Measurements from ENCODE around the gene SFMBT2. TPM values are rescaled to one million over a fixed set of nuclear protein-coding genes. Genes with fewer than 3 reads are reported as not detected.
A peak's percentile ranks its signal among the peaks of the same experiment; 100 is the strongest.

Gene SFMBT2
- total and polyA plus RNA-seq, 4 donors = 15.3 to 23.8 (median 17.1) TPM

- Histone ChIP-seq H3K9me3 (ENCODE audit: control insufficient read depth, insufficient read depth, low read length) (no peaks in the 10 kb centered on the region), H3K4me3 (ENCODE audit: low read depth, low read length) (no peak overlapping the region), H3K27me3 (ENCODE audit: control insufficient read depth, insufficient read depth, low read length) (no peaks in the 10 kb centered on the region), H3K27ac (ENCODE audit: low read depth, low read length) (no peak overlapping the region), H3K36me3 (ENCODE audit: control insufficient read depth, insufficient read depth, low read length) (peaks cover 10% of the 10 kb centered on the region), H3K4me1 (ENCODE audit: control insufficient read depth, insufficient read depth, low read length) (no peaks in the 10 kb centered on the region)
- no peak for DNase-seq (ENCODE audit: low read depth in 4 of 6, low spot score in 6 of 6)
- WGBS (ENCODE audit: insufficient coverage) = 94% methylated on average over 4 of the region's 4 CpGs
Measured at GRCh38 chr10:7272008-7272407, 138.8 kb downstream of the SFMBT2 start.

DNA sequence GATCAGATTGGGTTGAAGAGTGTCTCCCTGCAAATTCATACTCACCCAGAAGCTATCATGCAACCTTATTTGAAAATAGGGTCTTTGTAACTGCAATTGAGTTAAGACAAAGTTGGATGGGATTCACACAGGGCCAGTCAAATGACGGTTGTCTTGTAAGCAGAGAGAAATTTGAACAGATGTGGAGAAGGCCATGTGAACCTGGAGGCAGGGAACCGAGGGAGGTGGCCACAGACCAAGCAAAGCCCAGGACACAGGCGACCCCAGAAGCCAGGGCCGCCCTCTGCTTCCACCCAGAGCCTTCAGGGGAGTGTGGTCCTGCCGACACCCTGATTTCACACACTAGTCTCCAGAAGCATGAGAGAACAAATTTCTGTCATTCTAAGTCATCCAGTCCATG is 140.8 kb downstream of the SFMBT2 start:
- DNase-seq (ENCODE audit: low read depth in 4 of 6, low spot score in 6 of 6) = no peak
- Histone ChIP-seq H3K9me3 (ENCODE audit: control insufficient read depth, insufficient read depth, low read length) (no peaks in the 10 kb centered on the region), H3K4me1 (ENCODE audit: control insufficient read depth, insufficient read depth, low read length) (no peaks in the 10 kb centered on the region), H3K27me3 (ENCODE audit: control insufficient read depth, insufficient read depth, low read length) (no peaks in the 10 kb centered on the region), H3K4me3 (ENCODE audit: low read depth, low read length) (no peak overlapping the region), H3K36me3 (ENCODE audit: control insufficient read depth, insufficient read depth, low read length) (peaks cover 5% of the 10 kb centered on the region), H3K27ac (ENCODE audit: low read depth, low read length) (no peak overlapping the region)
- 73% methylated on average over 5 of the region's 5 CpGs for WGBS (ENCODE audit: insufficient coverage)

DNA sequence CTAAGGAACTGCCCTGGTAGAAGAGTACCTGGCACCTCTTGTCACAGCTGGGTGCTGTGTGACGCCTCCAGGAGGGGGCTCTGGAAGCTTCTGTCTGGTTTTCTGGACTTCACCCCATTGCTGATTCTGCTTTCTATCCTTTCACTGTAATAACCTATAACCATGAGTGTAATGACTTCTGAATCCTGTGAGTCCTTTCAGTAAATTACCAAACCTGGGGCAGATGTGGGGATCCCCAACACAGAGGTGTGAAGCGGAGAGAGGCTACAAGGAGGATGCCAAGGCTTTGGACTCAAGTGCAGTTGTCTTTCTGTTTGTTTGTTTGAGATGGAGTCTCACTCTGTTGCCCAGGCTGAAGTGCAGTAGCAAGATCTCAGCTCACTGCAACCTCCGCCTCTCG is 143.7 kb downstream of the SFMBT2 start:
- Histone ChIP-seq H3K4me3 (ENCODE audit: low read depth, low read length) (no peak overlapping the region), H3K27ac (ENCODE audit: low read depth, low read length) (no peak overlapping the region), H3K36me3 (ENCODE audit: control insufficient read depth, insufficient read depth, low read length) (peaks cover 2% of the 10 kb centered on the region), H3K4me1 (ENCODE audit: control insufficient read depth, insufficient read depth, low read length) (peaks cover 7% of the 10 kb centered on the region), H3K27me3 (ENCODE audit: control insufficient read depth, insufficient read depth, low read length) (no peaks in the 10 kb centered on the region), H3K9me3 (ENCODE audit: control insufficient read depth, insufficient read depth, low read length) (no peaks in the 10 kb centered on the region)
- DNase-seq (ENCODE audit: low read depth in 4 of 6, low spot score in 6 of 6) = no peak
- 100% methylated on average over 2 of the region's 4 CpGs for WGBS (ENCODE audit: insufficient coverage)

GRCh38 chr10:7265396-7266123 is 145.3 kb downstream of the SFMBT2 start:
- H3K9me3 ChIP-seq (ENCODE audit: control insufficient read depth, insufficient read depth, low read length) = no peaks in the 10 kb centered on the region
- DNase-seq (ENCODE audit: low read depth in 4 of 6, low spot score in 6 of 6) = no peak
- 91% methylated on average over 6 of the region's 8 CpGs for WGBS (ENCODE audit: insufficient coverage)

DNA sequence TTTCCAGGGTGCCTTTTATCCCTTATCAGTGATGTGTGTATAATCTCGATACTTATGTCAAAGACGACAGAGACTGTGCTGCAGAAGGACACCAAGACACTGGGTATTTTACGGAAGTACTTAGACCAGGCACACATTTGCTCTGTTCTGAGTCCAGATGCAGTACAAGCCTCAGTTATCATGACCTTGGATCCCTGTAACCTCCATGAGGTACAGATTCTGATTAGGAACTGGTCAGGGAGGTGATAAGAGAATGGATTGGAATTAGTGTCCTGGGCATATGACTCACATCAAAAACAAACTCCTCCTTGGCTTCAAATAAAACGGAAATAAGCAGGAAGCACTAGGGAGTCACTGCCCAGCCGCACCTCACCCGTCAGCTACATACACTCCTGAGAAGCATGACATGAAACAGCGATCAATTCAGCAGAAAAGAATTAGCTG is 146.5 kb downstream of the SFMBT2 start:
- Histone ChIP-seq H3K36me3 (ENCODE audit: control insufficient read depth, insufficient read depth, low read length) (no peaks in the 10 kb centered on the region), H3K27ac (ENCODE audit: low read depth, low read length) (no peak overlapping the region), H3K4me1 (ENCODE audit: control insufficient read depth, insufficient read depth, low read length) (peaks cover 17% of the 10 kb centered on the region), H3K4me3 (ENCODE audit: low read depth, low read length) (no peak overlapping the region), H3K9me3 (ENCODE audit: control insufficient read depth, insufficient read depth, low read length) (no peaks in the 10 kb centered on the region), H3K27me3 (ENCODE audit: control insufficient read depth, insufficient read depth, low read length) (no peaks in the 10 kb centered on the region)
- WGBS (ENCODE audit: insufficient coverage) = 46% methylated on average over 5 of the region's 7 CpGs
- peak in 1 of 6 donors; percentile 16 for DNase-seq (ENCODE audit: low read depth in 4 of 6, low spot score in 6 of 6)

More at GRCh38 chr10:7265396-7266123, 145.3 kb downstream of the SFMBT2 start:
- Histone ChIP-seq H3K27me3 (ENCODE audit: control insufficient read depth, insufficient read depth, low read length) (no peaks in the 10 kb centered on the region), H3K4me3 (ENCODE audit: low read depth, low read length) (no peak overlapping the region), H3K4me1 (ENCODE audit: control insufficient read depth, insufficient read depth, low read length) (peaks cover 8% of the 10 kb centered on the region), H3K27ac (ENCODE audit: low read depth, low read length) (no peak overlapping the region), H3K36me3 (ENCODE audit: control insufficient read depth, insufficient read depth, low read length) (no peaks in the 10 kb centered on the region)

- H3K4me3 ChIP-seq (ENCODE audit: low read depth, low read length) = no peak overlapping the region
Measured at GRCh38 chr10:7263616-7264015, 147.2 kb downstream of the SFMBT2 start.

GRCh38 chr10:7261351-7261750 is 149.5 kb downstream of the SFMBT2 start:
- H3K27me3 ChIP-seq (ENCODE audit: control insufficient read depth, insufficient read depth, low read length) = no peaks in the 10 kb centered on the region
- H3K27ac ChIP-seq (ENCODE audit: low read depth, low read length) = no peak overlapping the region
- H3K36me3 ChIP-seq (ENCODE audit: control insufficient read depth, insufficient read depth, low read length) = no peaks in the 10 kb centered on the region
- DNase-seq (ENCODE audit: low read depth in 4 of 6, low spot score in 6 of 6) = no peak
- WGBS (ENCODE audit: insufficient coverage) = 83% methylated on average over 5 of the region's 5 CpGs
- no peaks in the 10 kb centered on the region for H3K9me3 ChIP-seq (ENCODE audit: control insufficient read depth, insufficient read depth, low read length)
- peaks cover 21% of the 10 kb centered on the region for H3K4me1 ChIP-seq (ENCODE audit: control insufficient read depth, insufficient read depth, low read length)
- H3K4me3 ChIP-seq (ENCODE audit: low read depth, low read length) = no peak overlapping the region

More at GRCh38 chr10:7263616-7264015, 147.2 kb downstream of the SFMBT2 start:
- DNase-seq (ENCODE audit: low read depth in 4 of 6, low spot score in 6 of 6) = peak in 2 of 6 donors; percentile 69 to 88
- Histone ChIP-seq H3K4me1 (ENCODE audit: control insufficient read depth, insufficient read depth, low read length) (peaks cover 21% of the 10 kb centered on the region), H3K9me3 (ENCODE audit: control insufficient read depth, insufficient read depth, low read length) (no peaks in the 10 kb centered on the region), H3K27ac (ENCODE audit: low read depth, low read length) (no peak overlapping the region), H3K27me3 (ENCODE audit: control insufficient read depth, insufficient read depth, low read length) (no peaks in the 10 kb centered on the region), H3K36me3 (ENCODE audit: control insufficient read depth, insufficient read depth, low read length) (no peaks in the 10 kb centered on the region)
- no CpG with 5 or more reads among the region's 5 CpGs for WGBS (ENCODE audit: insufficient coverage)

DNA sequence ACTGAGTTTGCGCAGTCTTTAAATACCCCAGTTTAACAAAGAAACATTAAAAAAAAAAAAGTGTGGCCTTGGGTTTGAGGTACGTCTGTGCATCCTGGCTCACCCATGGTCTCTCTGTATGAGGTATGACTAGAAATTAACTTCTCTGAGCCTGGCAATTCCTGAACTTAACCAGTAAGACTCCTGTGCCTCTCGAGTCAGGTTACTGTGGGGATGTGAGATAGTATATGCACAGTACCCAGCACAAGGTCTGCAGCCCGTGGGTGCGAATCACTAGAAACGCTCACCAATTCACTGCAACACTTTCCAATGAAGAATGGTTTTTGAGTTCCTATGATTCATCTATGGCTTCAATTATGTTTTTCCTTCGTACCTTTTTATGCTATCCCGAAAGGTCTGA is 149.9 kb downstream of the SFMBT2 start:
- Histone ChIP-seq H3K27me3 (ENCODE audit: control insufficient read depth, insufficient read depth, low read length) (no peaks in the 10 kb centered on the region), H3K36me3 (ENCODE audit: control insufficient read depth, insufficient read depth, low read length) (no peaks in the 10 kb centered on the region), H3K9me3 (ENCODE audit: control insufficient read depth, insufficient read depth, low read length) (no peaks in the 10 kb centered on the region), H3K4me1 (ENCODE audit: control insufficient read depth, insufficient read depth, low read length) (peaks cover 21% of the 10 kb centered on the region), H3K4me3 (ENCODE audit: low read depth, low read length) (no peak overlapping the region), H3K27ac (ENCODE audit: low read depth, low read length) (no peak overlapping the region)
- 100% methylated on average over 2 of the region's 8 CpGs for WGBS (ENCODE audit: insufficient coverage)
- DNase-seq (ENCODE audit: low read depth in 4 of 6, low spot score in 6 of 6) = no peak

GRCh38 chr10:7260412-7260900 is 150.4 kb downstream of the SFMBT2 start:
- H3K9me3 ChIP-seq (ENCODE audit: control insufficient read depth, insufficient read depth, low read length) = no peaks in the 10 kb centered on the region
- 39% methylated on average over 2 of the region's 3 CpGs for whole genome bisulfite sequencing (ENCODE audit: insufficient coverage)
- no peak overlapping the region for H3K4me3 ChIP-seq (ENCODE audit: low read depth, low read length)
- peak in 4 of 6 donors; percentile 53 to 90 (median 70) for DNase-seq (ENCODE audit: low read depth in 4 of 6, low spot score in 6 of 6)
- H3K4me1 ChIP-seq (ENCODE audit: control insufficient read depth, insufficient read depth, low read length) = peaks cover 21% of the 10 kb centered on the region
- H3K36me3 ChIP-seq (ENCODE audit: control insufficient read depth, insufficient read depth, low read length) = no peaks in the 10 kb centered on the region
- H3K27ac ChIP-seq (ENCODE audit: low read depth, low read length) = no peak overlapping the region
- no peaks in the 10 kb centered on the region for H3K27me3 ChIP-seq (ENCODE audit: control insufficient read depth, insufficient read depth, low read length)

DNA sequence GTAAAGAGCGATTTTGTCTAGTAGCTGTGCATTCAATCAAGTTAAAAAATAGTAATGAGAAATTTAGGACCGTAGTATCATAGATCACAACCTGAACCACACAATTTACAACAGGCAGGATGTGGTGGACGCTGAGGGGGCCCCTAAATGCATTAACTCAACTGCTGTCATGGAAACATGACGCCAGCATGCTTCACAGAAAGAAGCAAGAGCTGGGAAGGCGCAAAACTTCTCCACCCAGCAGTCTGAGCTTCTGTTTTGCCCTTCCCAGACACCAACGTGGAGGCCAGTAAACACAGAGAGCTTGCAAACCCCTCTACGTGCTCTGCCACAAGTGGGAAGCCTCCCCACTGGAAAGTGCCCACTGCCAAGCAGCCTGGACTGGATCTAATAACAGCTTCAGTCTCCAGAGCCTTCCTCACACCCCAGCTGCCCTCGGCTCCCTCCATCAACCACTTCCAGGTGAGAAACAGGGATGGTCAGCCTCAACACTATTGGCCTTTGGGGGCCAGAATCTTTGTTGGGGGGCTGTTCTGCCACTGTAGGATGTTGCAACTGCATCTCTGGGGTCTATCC is 151.8 kb downstream of the SFMBT2 start:
- peak in 2 of 6 donors; percentile 18 to 57 for DNase-seq (ENCODE audit: low read depth in 4 of 6, low spot score in 6 of 6)
- H3K36me3 ChIP-seq (ENCODE audit: control insufficient read depth, insufficient read depth, low read length) = no peaks in the 10 kb centered on the region
- no peak overlapping the region for H3K27ac ChIP-seq (ENCODE audit: low read depth, low read length)

More for the DNA sequence above, 151.8 kb downstream of the SFMBT2 start:
- Histone ChIP-seq H3K4me3 (ENCODE audit: low read depth, low read length) (no peak overlapping the region), H3K27me3 (ENCODE audit: control insufficient read depth, insufficient read depth, low read length) (no peaks in the 10 kb centered on the region), H3K9me3 (ENCODE audit: control insufficient read depth, insufficient read depth, low read length) (no peaks in the 10 kb centered on the region), H3K4me1 (ENCODE audit: control insufficient read depth, insufficient read depth, low read length) (peaks cover 21% of the 10 kb centered on the region)
- WGBS (ENCODE audit: insufficient coverage) = 33% methylated on average over 6 of the region's 8 CpGs
